IPS-20b (cell line): ENCODE data around the gene APBB2.
"Not testable (repeated sequence)": the region's sequence is repeated elsewhere in the genome, so short reads cannot be mapped to it uniquely, and the experiment has no call there.

Experiments
- H3K27ac ChIP-seq: one replicate; pipeline ENCODE4 v1.5.1; 2013; ENCODE audit warnings: low read length
- H3K27me3 ChIP-seq: 2 replicates; pipeline ENCODE4 v1.6.1; 2013; ENCODE audit warnings: mild to moderate bottlenecking, low read length, inconsistent platforms; ENCODE audit not compliant: insufficient read depth
- H3K36me3 ChIP-seq: 2 replicates; pipeline ENCODE4 v1.6.1; 2013; ENCODE audit warnings: low read depth, mild to moderate bottlenecking, inconsistent platforms, low read length, moderate library complexity; ENCODE audit not compliant: insufficient read depth
- H3K4me1 ChIP-seq: 2 replicates; pipeline ENCODE4 v1.6.1; 2013; ENCODE audit warnings: mild to moderate bottlenecking, control low read depth, inconsistent platforms, low read length, moderate library complexity; ENCODE audit not compliant: insufficient read depth
- H3K4me3 ChIP-seq: 2 replicates; pipeline ENCODE4 v1.5.1; 2013; ENCODE audit warnings: mild to moderate bottlenecking, low read length, inconsistent platforms
- H3K9ac ChIP-seq: 2 replicates; pipeline ENCODE4 v1.6.1; 2013; ENCODE audit warnings: low read depth, mild to moderate bottlenecking, inconsistent platforms, low read length, moderate library complexity
- H3K9me3 ChIP-seq: 2 replicates; pipeline ENCODE4 v1.6.1; 2013; ENCODE audit warnings: mild to moderate bottlenecking, low read depth, low read length, inconsistent platforms; ENCODE audit not compliant: insufficient read depth

Gene APBB2

GRCh38 chr4:40915318-40916217 is 298.8 kb downstream of the APBB2 start:
- Histone ChIP-seq H3K4me3 (no peak overlapping the region), H3K27me3 (no peaks in the 10 kb centered on the region), H3K9ac (no peak overlapping the region), H3K36me3 (no peaks in the 10 kb centered on the region), H3K4me1 (peaks cover 11% of the 10 kb centered on the region; the same call in 1 of the 2 replicates), H3K27ac (no peak overlapping the region), H3K9me3 (no peaks in the 10 kb centered on the region)

- H3K4me3 ChIP-seq: no peak overlapping the region
- H3K27ac ChIP-seq: no peak overlapping the region
- H3K27me3 ChIP-seq: no peaks in the 10 kb centered on the region
- no peaks in the 10 kb centered on the region for H3K36me3 ChIP-seq
- no peak overlapping the region for H3K9ac ChIP-seq
- no peaks in the 10 kb centered on the region for H3K9me3 ChIP-seq
- no peaks in the 10 kb centered on the region; the same call in 1 of the 2 replicates for H3K4me1 ChIP-seq
Observed at GRCh38 chr4:40912460-40913184, 301.7 kb downstream of the APBB2 start.

GRCh38 chr4:40910706-40911105 is 303.6 kb downstream of the APBB2 start:
- no peaks in the 10 kb centered on the region for H3K36me3 ChIP-seq
- H3K27me3 ChIP-seq: no peaks in the 10 kb centered on the region
- H3K9me3 ChIP-seq: no peaks in the 10 kb centered on the region
- no peak overlapping the region for H3K9ac ChIP-seq
- no peak overlapping the region for H3K27ac ChIP-seq
- H3K4me3 ChIP-seq: no peak overlapping the region
- H3K4me1 ChIP-seq: no peaks in the 10 kb centered on the region; the same call in 1 of the 2 replicates

- no peak overlapping the region for H3K9ac ChIP-seq
- H3K27ac ChIP-seq: no peak overlapping the region
- no peaks in the 10 kb centered on the region for H3K9me3 ChIP-seq
- no peaks in the 10 kb centered on the region; the same call in 1 of the 2 replicates for H3K4me1 ChIP-seq
- no peak overlapping the region for H3K4me3 ChIP-seq
- no peaks in the 10 kb centered on the region for H3K36me3 ChIP-seq
- H3K27me3 ChIP-seq: no peaks in the 10 kb centered on the region
Observed at GRCh38 chr4:40909363-40909876, 304.9 kb downstream of the APBB2 start.

GRCh38 chr4:40908702-40909362 is 305.5 kb downstream of the APBB2 start:
- Histone ChIP-seq H3K9me3 (no peaks in the 10 kb centered on the region), H3K4me1 (no peaks in the 10 kb centered on the region; the same call in 1 of the 2 replicates), H3K27me3 (no peaks in the 10 kb centered on the region), H3K36me3 (no peaks in the 10 kb centered on the region), H3K9ac (peak overlapping the region; percentile 56; the same call in 1 of the 2 replicates), H3K4me3 (no peak overlapping the region), H3K27ac (no peak overlapping the region)

GRCh38 chr4:40908297-40908696 is 306.0 kb downstream of the APBB2 start:
- no peaks in the 10 kb centered on the region for H3K9me3 ChIP-seq
- no peak overlapping the region for H3K4me3 ChIP-seq
- H3K27me3 ChIP-seq: no peaks in the 10 kb centered on the region
- H3K27ac ChIP-seq: no peak overlapping the region
- no peaks in the 10 kb centered on the region for H3K36me3 ChIP-seq
- H3K4me1 ChIP-seq: no peaks in the 10 kb centered on the region; the same call in 1 of the 2 replicates
- peak overlapping the region; percentile 56; the same call in 1 of the 2 replicates for H3K9ac ChIP-seq

- Histone ChIP-seq H3K27me3 (no peaks in the 10 kb centered on the region), H3K9me3 (no peaks in the 10 kb centered on the region), H3K9ac (no peak overlapping the region), H3K4me1 (no peaks in the 10 kb centered on the region; the same call in 1 of the 2 replicates), H3K36me3 (no peaks in the 10 kb centered on the region), H3K27ac (no peak overlapping the region), H3K4me3 (no peak overlapping the region)
Observed at GRCh38 chr4:40905414-40905813, 308.9 kb downstream of the APBB2 start.

- H3K9ac ChIP-seq, H3K27ac ChIP-seq, H3K4me1 ChIP-seq, H3K36me3 ChIP-seq, H3K27me3 ChIP-seq, H3K4me3 ChIP-seq, H3K9me3 ChIP-seq: not testable (repeated sequence)
Observed at GRCh38 chr4:40900531-40900930, 313.8 kb downstream of the APBB2 start.

- Histone ChIP-seq H3K4me3 (no peak overlapping the region), H3K27me3 (no peaks in the 10 kb centered on the region), H3K9ac (no peak overlapping the region), H3K4me1 (no peaks in the 10 kb centered on the region), H3K36me3 (no peaks in the 10 kb centered on the region), H3K9me3 (no peaks in the 10 kb centered on the region), H3K27ac (no peak overlapping the region)
Observed at GRCh38 chr4:40897557-40898203, 316.7 kb downstream of the APBB2 start.

- Histone ChIP-seq H3K27me3 (no peaks in the 10 kb centered on the region), H3K36me3 (peaks cover 5% of the 10 kb centered on the region), H3K27ac (no peak overlapping the region), H3K9ac (no peak overlapping the region), H3K9me3 (no peaks in the 10 kb centered on the region), H3K4me1 (no peaks in the 10 kb centered on the region), H3K4me3 (no peak overlapping the region)
Observed at GRCh38 chr4:40890764-40891163, 323.6 kb downstream of the APBB2 start.

GRCh38 chr4:40890199-40890598 is 324.1 kb downstream of the APBB2 start:
- no peak overlapping the region for H3K9ac ChIP-seq
- H3K27ac ChIP-seq: no peak overlapping the region
- no peak overlapping the region for H3K4me3 ChIP-seq
- H3K4me1 ChIP-seq: no peaks in the 10 kb centered on the region
- no peaks in the 10 kb centered on the region for H3K9me3 ChIP-seq
- H3K36me3 ChIP-seq: peaks cover 5% of the 10 kb centered on the region
- no peaks in the 10 kb centered on the region for H3K27me3 ChIP-seq
